OCI-LY3 (cell line): ENCODE data around the gene CDC25A.
A peak's percentile ranks its signal among the peaks of the same experiment; 100 is the strongest.

Experiments used
- H2AFZ ChIP-seq: fragments of 200-600, 300-600 bp; shearing (Covaris generic); 2 replicates; pipeline ENCODE4 v1.6.0; 2014; ENCODE audit warnings: antibody characterized with exemption, low read depth, low read length
- H3K27ac ChIP-seq: fragments of 200-600, 300-600 bp; sonication (generic); 2 replicates; pipeline ENCODE4 v1.5.1; 2014; ENCODE audit warnings: mild to moderate bottlenecking, low read length, moderate library complexity, mixed read lengths
- H3K27me3 ChIP-seq: fragments of 200-600, 300-600 bp; sonication (generic); 2 replicates; pipeline ENCODE4 v1.6.1; 2014; ENCODE audit warnings: low read depth, low read length, mixed read lengths
- H3K36me3 ChIP-seq: fragments of 200-600, 300-600 bp; sonication (generic); replicated peaks from 2 replicates; pipeline ENCODE3; 2014; ENCODE audit warnings: low read depth, low read length, mixed read lengths
- H3K4me1 ChIP-seq: fragments of 300-600, 200-600 bp; sonication (generic); 2 replicates; pipeline ENCODE4 v1.6.1; 2014; ENCODE audit warnings: low read length, mixed read lengths
- H3K4me2 ChIP-seq: fragments of 200-600, 300-600 bp; sonication (generic); 2 replicates; pipeline ENCODE4 v1.6.1; 2014; ENCODE audit warnings: low read length, mixed read lengths
- H3K4me3 ChIP-seq: fragments of 300-600, 200-600 bp; sonication (generic); 2 replicates; pipeline ENCODE4 v1.5.1; 2014; ENCODE audit warnings: antibody characterized with exemption, mild to moderate bottlenecking, low read length, moderate library complexity
- H3K79me2 ChIP-seq: fragments of 300-600, 200-600 bp; shearing (Covaris generic); 2 replicates; pipeline ENCODE4 v1.6.1; 2014; ENCODE audit warnings: mild to moderate bottlenecking, low read length, mixed read lengths
- H3K9ac ChIP-seq: fragments of 300-600, 200-600 bp; shearing (Covaris generic); 2 replicates; pipeline ENCODE4 v1.6.0; 2014; ENCODE audit warnings: mild to moderate bottlenecking, low read length, moderate library complexity
- H3K9me3 ChIP-seq: fragments of 200-600, 300-600 bp; shearing (Covaris generic); 2 replicates; pipeline ENCODE4 v1.6.1; 2014; ENCODE audit warnings: low read length, mixed read lengths; ENCODE audit not compliant: insufficient read depth
- H4K20me1 ChIP-seq: fragments of 200-600, 300-600 bp; sonication (generic); 2 replicates; pipeline ENCODE4 v1.6.1; 2016; ENCODE audit warnings: low read length, mixed read lengths; ENCODE audit not compliant: insufficient read depth
- EZH2phosphoT487 ChIP-seq: fragments of 200-600 bp; shearing (Covaris generic); IDR thresholded peaks from 2 replicates; pipeline ENCODE4 v1.6.1; 2018; ENCODE audit warnings: antibody characterized with exemption, mixed run types, low read depth
- TF ChIP-seq, protein P1 (sequence below): fragments of 200-600, 300-600 bp; sonication (generic); IDR thresholded peaks from 2 replicates; pipeline ENCODE4 v1.5.1; 2014; ENCODE audit warnings: antibody characterized with exemption, low read length, low read depth

Gene CDC25A

DNA sequence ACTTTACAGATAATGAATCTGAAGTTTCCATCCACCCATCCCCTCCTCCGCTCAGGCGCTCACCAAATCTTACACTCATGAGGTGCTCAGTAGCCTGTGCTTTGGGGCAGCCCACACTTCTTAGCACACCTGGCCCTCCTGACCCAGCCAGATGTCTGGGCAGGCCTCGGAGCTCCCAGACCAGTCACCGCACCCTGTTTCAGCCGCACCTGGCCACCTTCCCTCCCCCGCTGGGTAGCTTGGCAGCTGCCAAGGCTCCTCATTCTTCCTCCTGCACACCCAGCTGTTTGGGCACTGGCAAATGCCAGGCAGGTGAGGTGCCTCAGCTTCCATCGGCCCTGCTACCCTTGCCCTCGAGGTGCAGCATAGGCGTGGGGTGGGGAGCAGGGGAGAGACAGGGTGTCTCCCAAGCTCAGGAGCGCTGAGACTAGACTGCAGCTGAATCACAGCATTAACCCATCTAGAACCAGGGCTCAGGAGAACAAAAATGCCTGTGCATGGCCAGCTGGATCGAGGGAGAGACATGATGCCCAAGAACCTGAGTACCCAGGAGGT, 45.8 kb downstream of the CDC25A start:
- H3K4me3 ChIP-seq, result no peak overlapping the region
- TF ChIP-seq, protein P1, sequence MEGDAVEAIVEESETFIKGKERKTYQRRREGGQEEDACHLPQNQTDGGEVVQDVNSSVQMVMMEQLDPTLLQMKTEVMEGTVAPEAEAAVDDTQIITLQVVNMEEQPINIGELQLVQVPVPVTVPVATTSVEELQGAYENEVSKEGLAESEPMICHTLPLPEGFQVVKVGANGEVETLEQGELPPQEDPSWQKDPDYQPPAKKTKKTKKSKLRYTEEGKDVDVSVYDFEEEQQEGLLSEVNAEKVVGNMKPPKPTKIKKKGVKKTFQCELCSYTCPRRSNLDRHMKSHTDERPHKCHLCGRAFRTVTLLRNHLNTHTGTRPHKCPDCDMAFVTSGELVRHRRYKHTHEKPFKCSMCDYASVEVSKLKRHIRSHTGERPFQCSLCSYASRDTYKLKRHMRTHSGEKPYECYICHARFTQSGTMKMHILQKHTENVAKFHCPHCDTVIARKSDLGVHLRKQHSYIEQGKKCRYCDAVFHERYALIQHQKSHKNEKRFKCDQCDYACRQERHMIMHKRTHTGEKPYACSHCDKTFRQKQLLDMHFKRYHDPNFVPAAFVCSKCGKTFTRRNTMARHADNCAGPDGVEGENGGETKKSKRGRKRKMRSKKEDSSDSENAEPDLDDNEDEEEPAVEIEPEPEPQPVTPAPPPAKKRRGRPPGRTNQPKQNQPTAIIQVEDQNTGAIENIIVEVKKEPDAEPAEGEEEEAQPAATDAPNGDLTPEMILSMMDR, result no peak
- TF ChIP-seq EZH2phosphoT487, result no peak
- H3K4me1 ChIP-seq, result no peaks in the 10 kb centered on the region
- no peak overlapping the region for H3K9ac ChIP-seq
- H2AFZ ChIP-seq, result no peak overlapping the region
- H3K9me3 ChIP-seq, result no peaks in the 10 kb centered on the region
- no peak overlapping the region for H3K4me2 ChIP-seq
- H3K27me3 ChIP-seq, result no peaks in the 10 kb centered on the region
- no peaks in the 10 kb centered on the region for H3K36me3 ChIP-seq
- no peak overlapping the region for H3K27ac ChIP-seq
- H3K79me2 ChIP-seq, result no peaks in the 10 kb centered on the region
- H4K20me1 ChIP-seq, result no peaks in the 10 kb centered on the region

DNA sequence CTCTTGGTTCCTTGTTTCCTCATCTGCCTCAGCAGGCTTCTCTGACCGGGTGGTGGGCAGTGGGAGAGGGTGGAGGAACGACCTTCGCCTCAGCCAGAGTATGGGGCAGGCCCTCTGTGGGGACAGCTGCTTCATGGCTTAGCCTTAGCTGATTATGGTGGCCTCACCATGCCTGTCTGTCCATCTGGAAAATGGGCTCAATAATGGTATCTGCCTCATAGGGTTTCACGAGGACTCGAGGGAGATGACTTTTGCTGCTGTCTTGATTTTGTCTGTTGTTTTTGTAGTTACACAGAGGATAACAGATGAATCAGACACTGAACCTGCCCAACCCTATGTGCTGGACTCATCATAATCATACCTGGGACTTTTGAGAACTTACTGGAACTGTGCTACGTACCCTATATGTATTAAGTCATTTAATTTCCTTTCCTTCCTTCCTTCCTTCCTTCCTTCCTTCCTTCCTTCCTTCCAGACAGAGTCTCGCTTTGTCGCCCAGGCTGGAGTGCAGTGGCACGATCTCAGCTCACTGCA, 46.5 kb downstream of the CDC25A start:
- Histone ChIP-seq H3K27ac (no peak overlapping the region), H4K20me1 (no peaks in the 10 kb centered on the region)
- TF ChIP-seq, protein P1, result no peak
- no peak for TF ChIP-seq EZH2phosphoT487

DNA sequence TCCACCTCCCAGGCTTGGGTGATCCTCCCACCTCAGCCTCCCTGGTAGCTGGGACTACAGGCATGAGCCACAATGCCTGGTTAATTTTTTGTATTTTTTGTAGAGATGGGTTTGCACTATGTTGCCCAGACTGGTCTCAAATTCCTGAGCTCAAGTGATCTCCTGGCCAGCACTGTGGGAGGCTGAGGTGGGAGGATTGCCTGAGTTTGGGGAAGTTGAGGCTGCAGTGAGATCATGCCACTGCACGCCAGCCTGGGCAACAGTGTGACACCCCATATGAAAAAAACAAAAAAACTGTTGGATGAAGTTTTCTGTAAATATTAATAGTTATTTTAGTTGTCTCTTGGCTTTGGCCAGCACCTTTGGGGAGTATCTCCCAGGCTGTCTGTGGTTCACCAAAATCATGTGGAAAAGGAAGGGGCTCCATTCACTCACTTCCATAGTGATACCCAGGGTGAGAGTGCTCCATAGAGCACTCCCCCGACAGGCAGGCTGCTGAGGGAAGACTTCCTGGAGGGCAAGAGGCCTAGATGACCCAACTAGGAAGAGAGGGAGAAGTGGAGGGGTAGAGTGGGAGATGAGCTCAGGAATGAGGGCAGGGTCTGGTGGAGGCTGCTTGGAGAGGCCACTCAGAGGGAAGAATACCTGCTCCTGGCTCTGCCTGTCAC, 47.1 kb downstream of the CDC25A start:
- H3K4me3 ChIP-seq, result no peak overlapping the region
- H4K20me1 ChIP-seq, result no peaks in the 10 kb centered on the region
- no peak overlapping the region for H3K4me2 ChIP-seq
- no peaks in the 10 kb centered on the region for H3K4me1 ChIP-seq
- H3K79me2 ChIP-seq, result no peaks in the 10 kb centered on the region
- H3K27me3 ChIP-seq, result no peaks in the 10 kb centered on the region
- no peak overlapping the region for H3K27ac ChIP-seq
- no peaks in the 10 kb centered on the region for H3K9me3 ChIP-seq
- H3K9ac ChIP-seq, result no peak overlapping the region
- no peak overlapping the region for H2AFZ ChIP-seq
- H3K36me3 ChIP-seq, result no peaks in the 10 kb centered on the region
- TF ChIP-seq, protein P1, result no peak
- no peak for TF ChIP-seq EZH2phosphoT487

More for the DNA sequence above, 46.5 kb downstream of the CDC25A start:
- H3K79me2 ChIP-seq, result no peaks in the 10 kb centered on the region
- H3K27me3 ChIP-seq, result no peaks in the 10 kb centered on the region
- no peak overlapping the region for H3K9ac ChIP-seq
- H2AFZ ChIP-seq, result no peak overlapping the region
- no peaks in the 10 kb centered on the region for H3K9me3 ChIP-seq
- H3K4me3 ChIP-seq, result no peak overlapping the region
- H3K4me2 ChIP-seq, result no peak overlapping the region
- H3K36me3 ChIP-seq, result no peaks in the 10 kb centered on the region
- H3K4me1 ChIP-seq, result no peaks in the 10 kb centered on the region

DNA sequence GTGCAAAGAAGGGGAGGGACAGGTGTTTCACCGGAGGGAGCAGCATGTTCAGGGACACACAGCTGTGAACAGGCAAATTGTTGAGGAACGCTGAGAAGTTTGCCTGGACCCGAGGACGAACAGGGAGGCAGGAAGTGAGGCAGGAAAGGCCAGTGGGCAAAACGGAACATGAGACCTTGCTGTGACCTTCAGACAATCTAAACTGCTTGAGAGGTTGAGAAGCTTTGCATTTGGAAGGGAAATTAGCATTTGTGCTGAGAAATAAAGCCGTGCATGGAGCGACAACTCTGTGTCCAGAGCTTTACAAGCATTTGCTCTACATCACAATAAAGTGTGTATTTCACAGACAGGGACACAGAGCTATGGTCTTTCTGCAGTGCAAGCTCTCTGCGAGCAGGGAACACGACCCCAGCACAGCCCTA, 47.9 kb downstream of the CDC25A start:
- no peaks in the 10 kb centered on the region for H3K27me3 ChIP-seq
- no peak overlapping the region for H3K9ac ChIP-seq
- H3K4me2 ChIP-seq, result no peak overlapping the region
- H3K9me3 ChIP-seq, result no peaks in the 10 kb centered on the region
- H3K27ac ChIP-seq, result no peak overlapping the region
- no peaks in the 10 kb centered on the region for H3K4me1 ChIP-seq
- TF ChIP-seq EZH2phosphoT487, result no peak
- TF ChIP-seq, protein P1, result no peak
- no peaks in the 10 kb centered on the region for H3K79me2 ChIP-seq
- peak overlapping the region; percentile 27; the same call in 1 of the 2 replicates for H2AFZ ChIP-seq
- H4K20me1 ChIP-seq, result no peaks in the 10 kb centered on the region
- no peak overlapping the region for H3K4me3 ChIP-seq
- no peaks in the 10 kb centered on the region for H3K36me3 ChIP-seq
